OCI-LY1 (cell line): Measurements from ENCODE around the gene ZNF221.

Source experiments
- H2AFZ ChIP-seq: fragments of 200-600 bp; sonication (generic), shearing (Covaris generic); 2 replicates; pipeline ENCODE4 v1.6.0; 2014; ENCODE audit warnings: antibody characterized with exemption, mild to moderate bottlenecking, low read length
- H3F3A ChIP-seq: fragments of 200-600 bp; sonication (generic), shearing (Covaris generic); 2 replicates; pipeline ENCODE4 v1.6.0; 2014; ENCODE audit warnings: mild to moderate bottlenecking, antibody characterized with exemption, low read length, moderate library complexity; ENCODE audit not compliant: insufficient read depth
- H3K27ac ChIP-seq: fragments of 200-600 bp; sonication (generic); 2 replicates; pipeline ENCODE4 v1.5.1; 2014; ENCODE audit warnings: low read length, mixed run types, mild to moderate bottlenecking, low read depth; ENCODE audit not compliant: poor library complexity, severe bottlenecking
- H3K27me3 ChIP-seq: fragments of 200-600 bp; sonication (generic); 2 replicates; pipeline ENCODE4 v1.6.0; 2014; ENCODE audit warnings: antibody characterized with exemption, mild to moderate bottlenecking, low read length, moderate library complexity; ENCODE audit not compliant: insufficient read depth
- H3K36me3 ChIP-seq: fragments of 200-600 bp; sonication (generic); 2 replicates; pipeline ENCODE4 v1.6.1; 2014; ENCODE audit warnings: mild to moderate bottlenecking, antibody characterized with exemption, low read length, moderate library complexity, mixed read lengths; ENCODE audit not compliant: insufficient read depth
- H3K4me1 ChIP-seq: fragments of 200-600 bp; sonication (generic); 2 replicates; pipeline ENCODE4 v1.5.1; 2014; ENCODE audit warnings: mild to moderate bottlenecking, low read length, moderate library complexity; ENCODE audit not compliant: insufficient read depth, severe bottlenecking
- H3K4me2 ChIP-seq: fragments of 200-600 bp; sonication (generic), shearing (Covaris generic); 2 replicates; pipeline ENCODE4 v1.6.1; 2014; ENCODE audit warnings: low read length
- H3K4me3 ChIP-seq: fragments of 200-600 bp; sonication (generic); 2 replicates; pipeline ENCODE4 v1.5.1; 2014; ENCODE audit warnings: low read length, low read depth, mild to moderate bottlenecking, mixed read lengths; ENCODE audit not compliant: poor library complexity, severe bottlenecking
- H3K79me2 ChIP-seq: fragments of 200-600 bp; shearing (Covaris generic); 2 replicates; pipeline ENCODE4 v1.6.1; 2016; ENCODE audit warnings: mixed run types, low read length, mixed read lengths; ENCODE audit not compliant: insufficient read depth
- H3K9ac ChIP-seq: fragments of 200-600 bp; sonication (generic), shearing (Covaris generic); 2 replicates; pipeline ENCODE4 v1.6.1; 2014; ENCODE audit warnings: mild to moderate bottlenecking, low read length, mixed read lengths
- H3K9me2 ChIP-seq: fragments of 200-600 bp; sonication (generic), shearing (Covaris generic); 2 replicates; pipeline ENCODE4 v1.6.1; 2014; ENCODE audit warnings: low read depth, mild to moderate bottlenecking, low read length, mixed read lengths
- H3K9me3 ChIP-seq: fragments of 200-600 bp; shearing (Covaris generic); 2 replicates; pipeline ENCODE4 v1.6.1; 2014; ENCODE audit warnings: low read length, mixed read lengths
- H4K20me1 ChIP-seq: fragments of 200-600 bp; sonication (generic), shearing (Covaris generic); 2 replicates; pipeline ENCODE4 v1.6.0; 2016; ENCODE audit warnings: mild to moderate bottlenecking, low read length; ENCODE audit not compliant: insufficient read depth
- EZH2 ChIP-seq: fragments of 200-600 bp; sonication (generic), shearing (Covaris generic); IDR thresholded peaks from 2 replicates; pipeline ENCODE4 v1.8.0; 2017; ENCODE audit warnings: borderline replicate concordance, mixed run types, mild to moderate bottlenecking, antibody characterized with exemption, low read length, moderate library complexity, mixed read lengths
- TF ChIP-seq, protein P1 (sequence below): fragments of 200-600 bp; sonication (generic), shearing (Covaris generic); IDR thresholded peaks from 2 replicates; pipeline ENCODE4 v1.5.1; 2017; ENCODE audit warnings: mild to moderate bottlenecking, antibody characterized with exemption, low read length, moderate library complexity, mixed read lengths

ZNF221 gene

DNA sequence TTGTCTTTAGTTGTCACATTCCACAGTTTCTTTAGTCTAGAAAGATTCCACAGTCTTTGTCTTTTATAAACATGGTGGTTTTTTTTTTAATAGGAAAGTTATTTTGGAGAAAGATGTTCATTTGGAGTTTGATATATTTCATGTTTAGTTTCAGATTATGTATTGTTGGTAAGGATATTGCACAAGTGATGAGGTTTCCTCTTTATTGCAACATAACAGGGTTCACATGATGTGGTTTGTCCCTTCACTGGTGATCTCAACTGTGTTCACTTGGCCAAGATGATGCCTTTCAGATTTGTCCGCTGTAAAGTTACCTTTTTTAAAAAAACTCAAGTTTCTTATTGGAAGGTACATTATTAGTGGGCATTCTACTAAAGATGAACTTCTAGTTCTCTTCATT, 54.9 kb downstream of the ZNF221 start:
- no peaks in the 10 kb centered on the region for H3K9me2 ChIP-seq
- no peak overlapping the region for H3K4me2 ChIP-seq
- TF ChIP-seq, protein P1, sequence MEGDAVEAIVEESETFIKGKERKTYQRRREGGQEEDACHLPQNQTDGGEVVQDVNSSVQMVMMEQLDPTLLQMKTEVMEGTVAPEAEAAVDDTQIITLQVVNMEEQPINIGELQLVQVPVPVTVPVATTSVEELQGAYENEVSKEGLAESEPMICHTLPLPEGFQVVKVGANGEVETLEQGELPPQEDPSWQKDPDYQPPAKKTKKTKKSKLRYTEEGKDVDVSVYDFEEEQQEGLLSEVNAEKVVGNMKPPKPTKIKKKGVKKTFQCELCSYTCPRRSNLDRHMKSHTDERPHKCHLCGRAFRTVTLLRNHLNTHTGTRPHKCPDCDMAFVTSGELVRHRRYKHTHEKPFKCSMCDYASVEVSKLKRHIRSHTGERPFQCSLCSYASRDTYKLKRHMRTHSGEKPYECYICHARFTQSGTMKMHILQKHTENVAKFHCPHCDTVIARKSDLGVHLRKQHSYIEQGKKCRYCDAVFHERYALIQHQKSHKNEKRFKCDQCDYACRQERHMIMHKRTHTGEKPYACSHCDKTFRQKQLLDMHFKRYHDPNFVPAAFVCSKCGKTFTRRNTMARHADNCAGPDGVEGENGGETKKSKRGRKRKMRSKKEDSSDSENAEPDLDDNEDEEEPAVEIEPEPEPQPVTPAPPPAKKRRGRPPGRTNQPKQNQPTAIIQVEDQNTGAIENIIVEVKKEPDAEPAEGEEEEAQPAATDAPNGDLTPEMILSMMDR: no peak
- TF ChIP-seq EZH2: no peak
- peaks cover 17% of the 10 kb centered on the region; the same call in 1 of the 2 replicates for H3K9me3 ChIP-seq
- no peak overlapping the region for H3K9ac ChIP-seq
- H3K4me1 ChIP-seq: peaks cover 11% of the 10 kb centered on the region
- H3K79me2 ChIP-seq: no peaks in the 10 kb centered on the region
- H3K27ac ChIP-seq: no peak overlapping the region
- H2AFZ ChIP-seq: no peak overlapping the region
- no peaks in the 10 kb centered on the region for H3K27me3 ChIP-seq
- H3F3A ChIP-seq: no peaks in the 10 kb centered on the region
- no peak overlapping the region for H3K4me3 ChIP-seq
- no peaks in the 10 kb centered on the region for H4K20me1 ChIP-seq
- peaks cover 37% of the 10 kb centered on the region for H3K36me3 ChIP-seq

DNA sequence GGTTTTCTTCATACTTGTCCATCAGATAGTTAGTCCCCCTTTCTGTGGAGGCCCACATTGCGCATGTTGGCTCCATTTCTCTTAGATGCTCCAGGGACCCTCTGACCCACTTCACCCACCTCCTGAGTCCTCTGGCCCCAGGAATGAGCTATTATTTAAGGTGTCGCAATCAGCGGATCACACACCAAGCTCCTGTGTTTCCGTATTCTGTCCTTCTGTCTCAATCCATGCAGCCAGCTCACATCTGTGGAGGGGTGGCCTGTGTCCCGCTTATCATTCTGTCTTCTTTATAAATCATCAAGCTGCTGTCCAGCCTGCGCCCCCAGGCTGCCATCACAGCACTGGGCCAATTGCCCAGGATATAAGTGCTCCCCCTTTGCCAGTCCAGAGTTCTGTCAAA, 56.4 kb downstream of the ZNF221 start:
- H2AFZ ChIP-seq: no peak overlapping the region
- H3K4me2 ChIP-seq: no peak overlapping the region
- TF ChIP-seq, protein P1: no peak
- no peak for TF ChIP-seq EZH2
- H3K79me2 ChIP-seq: no peaks in the 10 kb centered on the region
- H3K9ac ChIP-seq: no peak overlapping the region
- peaks cover 46% of the 10 kb centered on the region for H3K36me3 ChIP-seq
- H3K9me2 ChIP-seq: no peaks in the 10 kb centered on the region; the same call in 1 of the 2 replicates
- no peak overlapping the region for H3K4me3 ChIP-seq
- no peaks in the 10 kb centered on the region for H3K27me3 ChIP-seq
- no peaks in the 10 kb centered on the region for H3F3A ChIP-seq
- no peaks in the 10 kb centered on the region for H4K20me1 ChIP-seq
- no peak overlapping the region for H3K27ac ChIP-seq
- H3K4me1 ChIP-seq: peaks cover 7% of the 10 kb centered on the region
- H3K9me3 ChIP-seq: peaks cover 21% of the 10 kb centered on the region; the same call in 1 of the 2 replicates

DNA sequence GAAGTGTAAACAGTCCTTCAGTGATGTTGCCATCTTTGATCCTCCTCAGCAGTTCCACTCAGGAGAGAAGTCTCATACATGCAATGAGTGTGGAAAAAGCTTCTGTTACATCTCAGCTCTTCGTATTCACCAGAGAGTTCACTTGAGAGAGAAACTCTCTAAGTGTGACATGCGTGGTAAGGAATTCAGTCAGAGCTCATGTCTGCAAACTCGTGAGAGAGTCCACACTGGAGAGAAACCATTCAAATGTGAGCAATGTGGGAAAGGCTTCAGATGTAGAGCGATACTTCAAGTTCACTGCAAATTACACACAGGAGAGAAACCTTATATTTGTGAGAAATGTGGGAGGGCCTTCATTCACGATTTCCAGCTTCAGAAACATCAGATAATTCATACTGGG, 59.4 kb downstream of the ZNF221 start:
- Histone ChIP-seq H3K27ac (no peak overlapping the region), H2AFZ (no peak overlapping the region), H3F3A (no peaks in the 10 kb centered on the region), H3K9me2 (no peaks in the 10 kb centered on the region; the same call in 1 of the 2 replicates), H3K4me1 (no peaks in the 10 kb centered on the region), H3K36me3 (peaks cover 46% of the 10 kb centered on the region), H3K4me2 (no peak overlapping the region), H3K27me3 (no peaks in the 10 kb centered on the region), H3K4me3 (no peak overlapping the region), H3K9me3 (peaks cover 24% of the 10 kb centered on the region; the same call in 1 of the 2 replicates), H3K79me2 (no peaks in the 10 kb centered on the region), H3K9ac (no peak overlapping the region), H4K20me1 (no peaks in the 10 kb centered on the region)
- TF ChIP-seq EZH2: no peak
- TF ChIP-seq, protein P1: no peak
